Stimulated activated CD8-positive, alpha-beta memory T cell treated with anti-CD3 and anti-CD28 coated beads, Interleukin-7, amount 100 ng/mL, for 1 hour (primary cell): ENCODE data around the gene HOXA13.

Source experiments
- DNase-seq, 2 donors: peaks; one replicate each; pipeline ENCODE4 v3.0.0-alpha.2; 2020; ENCODE audit warnings: low read depth in 2 of 2

Gene HOXA13

GRCh38 chr7:27148031-27148755, 51.7 kb downstream of the HOXA13 start:
- DNase-seq = no peak

- DNase-seq = no peak
Observed at GRCh38 chr7:27147199-27148030, 52.5 kb downstream of the HOXA13 start, which contains the start of gene HOXA6. Gene HOXA6, minus strand, starts transcription at chr7:27147774. Its CDS starts 25 bp downstream, at chr7:27147749.

GRCh38 chr7:27146491-27147198, 53.2 kb downstream of the HOXA13 start:
- DNase-seq = no peak

GRCh38 chr7:27145914-27146412, 53.9 kb downstream of the HOXA13 start:
- DNase-seq = no peak

- DNase-seq = no peak
Observed at GRCh38 chr7:27145165-27145913, 54.6 kb downstream of the HOXA13 start.

GRCh38 chr7:27144781-27145164, 55.1 kb downstream of the HOXA13 start:
- no peak for DNase-seq
